ENCODE measurements around the gene PTPRM.

DNA sequence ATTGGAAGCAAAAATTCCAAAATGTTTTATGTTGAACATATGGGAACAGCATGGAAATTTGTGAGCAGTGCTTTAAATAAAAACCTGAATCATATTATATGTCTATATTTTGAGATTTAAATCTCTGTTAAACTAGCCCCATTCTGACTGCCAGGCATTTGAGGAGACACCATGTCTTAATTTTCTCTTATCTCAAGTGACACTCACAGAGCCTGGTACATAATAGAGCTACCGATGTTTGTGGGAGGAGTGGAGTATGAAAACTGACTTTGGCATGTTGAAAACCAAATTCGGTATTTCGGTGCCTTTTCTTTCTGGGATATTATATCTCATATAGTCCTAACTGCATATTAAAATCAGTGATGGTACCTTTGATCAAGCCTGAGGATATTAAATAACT is 124.1 kb downstream of the PTPRM start:
- TF ChIP-seq RAD21 (IDR thresholded peaks at IDR 0.05; ENCODE audit: low read depth) (no peak), POLR2A (IDR thresholded peaks at IDR 0.05; ENCODE audit: borderline replicate concordance, extremely low read depth, insufficient read depth, insufficient read length) (no peak), EZH2 (IDR thresholded peaks at IDR 0.05) (no peak)

Data from HCT116 (cell line).